ENCODE measurements around the gene RHEX.

- TF ChIP-seq POLR2A (IDR thresholded peaks at IDR 0.05) = no peak
- no peak for TF ChIP-seq CTCF (IDR thresholded peaks at IDR 0.05)
These were observed 55.7 kb downstream of the RHEX start for GRCh38 chr1:206108635-206109034.
